Psoas muscle (tissue), 8 donors: ENCODE data around the gene SH3BGRL3. TPM values are rescaled to one million over a fixed set of nuclear protein-coding genes. Genes with fewer than 3 reads are reported as not detected.

Experiments
- ATAC-seq, 4 donors: fragments of 200-7000 bp; cut with Tn5 transposase; one replicate each; pipeline ENCODE4 v1.9.1; 2020; ENCODE audit warnings: moderate library complexity in 3 of 4, mild to moderate bottlenecking in 2 of 4
- DNase-seq, 2 donors: peaks; one replicate each; pipeline ENCODE4 v3.0.0-alpha.2; 2020
- H3K27ac ChIP-seq: fragments of 200-600 bp; one replicate; pipeline ENCODE4 v1.8.0; 2022
- H3K27me3 ChIP-seq, 3 donors: fragments of 200-600 bp in 1 of 3; one replicate each; pipeline versions ENCODE4 v1.6.1 to v1.8.0; 2013 to 2022; ENCODE audit warnings: low read length in 2 of 3, mild to moderate bottlenecking in 2 of 3, moderate library complexity in 1 of 3; ENCODE audit not compliant: insufficient read depth in 3 of 3
- H3K36me3 ChIP-seq, 2 donors: fragments of 200-600 bp in 1 of 2; one replicate each; pipeline versions ENCODE4 v1.6.1 to v1.8.0; 2013 to 2022; ENCODE audit warnings: low read depth in 1 of 2, mild to moderate bottlenecking in 1 of 2, moderate library complexity in 1 of 2; ENCODE audit not compliant: insufficient read depth in 1 of 2
- H3K4me1 ChIP-seq: fragments of 200-600 bp; one replicate; pipeline ENCODE4 v1.8.0; 2022
- H3K4me3 ChIP-seq: fragments of 200-600 bp; one replicate; pipeline ENCODE4 v1.8.0; 2022; ENCODE audit warnings: mild to moderate bottlenecking
- H3K9me3 ChIP-seq: fragments of 200-600 bp; one replicate; pipeline ENCODE4 v1.8.0; 2022
- WGBS, 3 donors: extraction: QIAGEN DNeasy Blood & Tissue Kit; methylation state at CpG; one replicate each; pipeline versions ENCODE4 v1.1.6 to v1.1.7; 2013; 5-methylcytosine and 5-hydroxymethylcytosine counted together
- intact Hi-C, 2 donors: fragments of 100-400 bp; cut with DNase I; formaldehyde crosslinking; loops; one replicate each; pipeline versions ENCODE4 v1.11.0 to v1.14.2; 2022
- polyA plus RNA-seq, 3 donors: library from polyadenylated mRNA; stranded (reverse); fragments of 200-250 nt; gene quantifications; one replicate each; pipeline ENCODE4 v1.2.3, GENCODE V29; 2013
- total RNA-seq, 4 donors: library from RNA; stranded (reverse); fragmentation: NEBNext Ultra II Directional in 2 of 4; extraction: Animal tissue kit (Norgen Biotek cat#: 25700) in 2 of 4; gene quantifications; one replicate each; pipeline versions ENCODE4 v1.2.1 to v1.2.4, GENCODE V29; 2021 to 2023
- TF ChIP-seq, protein P1 (sequence below): fragments of 200-600 bp; IDR thresholded peaks from one replicate; pipeline ENCODE4 v1.8.0; 2022; ENCODE audit warnings: antibody characterized with exemption
- donor health status: healthy with polysubstance abuse.
- donor health status: DM: no; HTN: no; CAD: no; lungs with moderate emphysema.
- donor health status: Bipolar disorder and iron deficiency.
- donor health status: healthy.
- donor health status: DM: yes; HTN: yes; CAD: no.
- donor health status: DM: no; HTN: no; CAD: no.
- donor health status: DM: no; HTN: no; CAD: no.
- donor health status: DM: yes; HTN: yes; CAD: no.

SH3BGRL3 gene
- total and polyA plus RNA-seq, 7 donors: 10.9 to 78.1 (median 22.2) TPM

DNA sequence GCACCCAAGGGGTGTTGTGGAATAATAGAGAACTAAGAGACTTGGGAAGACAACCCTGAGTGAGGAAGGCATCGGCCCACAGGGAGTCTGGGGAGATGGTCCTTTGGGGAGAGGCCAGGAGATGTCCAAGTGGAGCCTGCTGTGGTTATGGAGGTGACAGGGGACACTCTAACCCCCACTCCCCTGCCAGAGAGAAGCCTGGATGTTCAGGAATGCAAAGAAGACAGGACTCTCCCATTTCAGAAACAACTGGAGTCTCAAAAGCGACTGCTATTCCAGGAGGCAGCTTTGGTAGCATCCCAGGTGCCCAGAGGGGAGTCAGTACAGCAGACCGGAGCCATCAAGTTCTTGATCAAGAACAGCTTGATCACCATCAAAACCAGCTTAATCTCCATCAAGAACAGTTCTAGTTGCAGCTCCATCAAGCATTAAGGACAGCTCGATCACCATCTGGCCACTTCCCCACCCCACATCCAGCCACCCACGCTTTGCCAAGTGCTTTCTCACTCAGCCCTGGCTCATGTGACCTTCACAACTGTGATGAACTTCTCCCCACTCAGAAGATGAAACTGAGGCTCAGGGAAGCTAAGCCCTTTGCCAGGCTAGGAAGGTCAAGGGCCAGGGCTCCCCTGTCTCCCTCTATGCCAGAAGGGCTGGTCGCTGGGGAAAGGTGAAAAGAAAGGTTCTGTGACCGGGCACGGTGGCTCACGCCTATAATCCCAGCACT, 38.6 kb downstream of the SH3BGRL3 start:
- 69 to 81% (median 70%) methylated on average over 9 of the region's 9 CpGs for WGBS, 3 donors
- ATAC-seq (no peak), DNase-seq (no peak)
- H3K4me3 ChIP-seq: no peak overlapping the region
- no peaks in the 10 kb centered on the region for H3K36me3 ChIP-seq
- H3K4me1 ChIP-seq: peaks cover 4% of the 10 kb centered on the region
- peaks cover 0 to 3% (median 0%) of the 10 kb centered on the region in 3 donors for H3K27me3 ChIP-seq
- intact Hi-C loops: no loop called here
- TF ChIP-seq, protein P1, sequence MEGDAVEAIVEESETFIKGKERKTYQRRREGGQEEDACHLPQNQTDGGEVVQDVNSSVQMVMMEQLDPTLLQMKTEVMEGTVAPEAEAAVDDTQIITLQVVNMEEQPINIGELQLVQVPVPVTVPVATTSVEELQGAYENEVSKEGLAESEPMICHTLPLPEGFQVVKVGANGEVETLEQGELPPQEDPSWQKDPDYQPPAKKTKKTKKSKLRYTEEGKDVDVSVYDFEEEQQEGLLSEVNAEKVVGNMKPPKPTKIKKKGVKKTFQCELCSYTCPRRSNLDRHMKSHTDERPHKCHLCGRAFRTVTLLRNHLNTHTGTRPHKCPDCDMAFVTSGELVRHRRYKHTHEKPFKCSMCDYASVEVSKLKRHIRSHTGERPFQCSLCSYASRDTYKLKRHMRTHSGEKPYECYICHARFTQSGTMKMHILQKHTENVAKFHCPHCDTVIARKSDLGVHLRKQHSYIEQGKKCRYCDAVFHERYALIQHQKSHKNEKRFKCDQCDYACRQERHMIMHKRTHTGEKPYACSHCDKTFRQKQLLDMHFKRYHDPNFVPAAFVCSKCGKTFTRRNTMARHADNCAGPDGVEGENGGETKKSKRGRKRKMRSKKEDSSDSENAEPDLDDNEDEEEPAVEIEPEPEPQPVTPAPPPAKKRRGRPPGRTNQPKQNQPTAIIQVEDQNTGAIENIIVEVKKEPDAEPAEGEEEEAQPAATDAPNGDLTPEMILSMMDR: no peak
- H3K27ac ChIP-seq: no peak overlapping the region
- no peaks in the 10 kb centered on the region for H3K9me3 ChIP-seq

DNA sequence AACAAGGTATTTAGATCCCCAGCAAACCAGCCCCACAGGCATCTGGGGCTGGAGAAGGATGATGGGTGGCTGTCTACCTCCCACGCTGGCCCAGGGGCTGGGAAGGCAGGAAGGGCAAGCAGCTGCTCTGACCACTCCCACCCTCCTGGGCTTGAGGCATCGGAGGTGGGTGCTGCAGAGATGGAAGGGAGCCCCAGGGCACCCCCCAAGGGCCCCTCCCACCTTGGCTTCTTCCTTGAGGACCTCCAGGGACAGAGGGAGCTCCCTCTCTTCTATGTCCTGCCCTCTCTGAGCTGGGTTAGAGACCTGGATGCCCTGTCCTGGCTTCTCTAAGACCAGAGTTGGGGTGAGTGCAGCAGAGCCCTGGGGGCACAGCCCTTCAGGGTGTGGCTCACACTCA, 41.0 kb downstream of the SH3BGRL3 start:
- WGBS, 3 donors: 58 to 79% (median 68%) methylated on average over 2 of the region's 2 CpGs
- intact Hi-C loops: loop anchor here (1.0 to 10.0 kb wide), 5 partner anchors 34 to 216 kb away; partner anchors contain the start of genes C1orf232 (in 2 of the 2) and ZNF593 (in 2 of the 2)
- Histone ChIP-seq H3K9me3 (no peaks in the 10 kb centered on the region), H3K4me1 (peaks cover 4% of the 10 kb centered on the region), H3K36me3 (no peaks in the 10 kb centered on the region), H3K4me3 (no peak overlapping the region), H3K27me3 (peaks cover 0 to 3% (median 0%) of the 10 kb centered on the region in 3 donors), H3K27ac (no peak overlapping the region)
- DNase-seq (no peak), ATAC-seq (peak in 3 of 4 donors; percentile 20 to 24 (median 23))
- TF ChIP-seq, protein P1: no peak

DNA sequence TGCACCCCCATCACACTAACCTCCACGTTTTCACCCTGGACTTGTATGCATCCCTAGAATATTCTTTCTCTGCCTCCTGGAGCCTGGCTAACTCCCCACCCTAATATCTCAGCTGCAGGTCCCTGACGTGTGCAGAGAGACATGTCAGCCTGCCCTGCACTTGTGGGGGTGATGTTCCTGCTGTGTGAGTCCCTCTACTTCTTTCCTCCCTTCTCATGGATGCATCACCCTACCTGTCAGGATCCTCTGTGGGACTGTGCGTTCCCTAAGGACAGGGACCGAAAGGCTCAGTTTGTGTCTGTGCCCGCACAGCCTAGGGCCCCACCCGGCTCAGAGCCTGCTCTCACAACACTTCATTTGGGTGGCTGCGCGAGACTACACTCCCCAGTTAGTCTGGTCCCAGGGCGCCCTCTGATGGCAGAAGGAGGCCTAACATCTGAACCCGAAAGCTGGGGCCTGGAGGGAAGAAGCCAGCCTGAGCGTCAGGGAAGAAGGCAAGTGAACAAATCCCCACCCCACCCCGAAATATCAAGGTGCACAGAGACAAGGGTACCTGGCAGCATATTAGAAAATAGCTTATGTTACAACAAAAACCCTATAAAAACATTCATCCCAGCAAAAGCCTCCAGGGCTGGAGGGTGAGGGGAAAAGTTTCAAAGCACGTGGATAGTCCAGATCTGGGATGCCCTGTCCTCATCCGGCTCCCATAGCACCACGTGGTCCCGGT, 41.6 kb downstream of the SH3BGRL3 start:
- H3K4me3 ChIP-seq: no peak overlapping the region
- H3K9me3 ChIP-seq: no peaks in the 10 kb centered on the region
- WGBS, 3 donors: 13 to 18% (median 14%) methylated on average over 16 of the region's 16 CpGs
- ATAC-seq (peak; percentile 87 to 96 (median 96)), DNase-seq (peak; percentile 91 to 96)
- TF ChIP-seq, protein P1: peak; percentile 85
- peaks cover 4% of the 10 kb centered on the region for H3K4me1 ChIP-seq
- no peak overlapping the region for H3K27ac ChIP-seq
- H3K36me3 ChIP-seq: no peaks in the 10 kb centered on the region
- H3K27me3 ChIP-seq: peaks cover 0 to 3% (median 0%) of the 10 kb centered on the region in 3 donors
- intact Hi-C loops: loop anchor here (1.0 to 10.0 kb wide), 5 partner anchors 35 to 217 kb away; partner anchors contain the start of genes C1orf232 (in 2 of the 2) and ZNF593 (in 2 of the 2)

DNA sequence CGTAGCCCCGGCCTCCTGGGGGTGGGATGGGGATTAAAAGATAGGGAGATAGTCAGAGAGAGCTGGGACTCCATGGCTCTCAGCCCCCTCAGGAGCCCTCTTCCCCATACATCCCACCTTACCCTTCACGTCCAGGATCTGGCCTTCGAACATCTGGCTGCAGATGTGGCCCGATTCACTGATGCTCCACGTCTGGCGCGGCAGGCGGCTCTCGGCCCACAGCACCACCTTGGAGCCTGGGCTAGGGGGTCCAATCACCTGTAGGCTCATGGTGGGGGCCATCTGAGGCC, 42.1 kb downstream of the SH3BGRL3 start:
- DNase-seq (no peak), ATAC-seq (no peak)
- 69 to 80% (median 71%) methylated on average over 10 of the region's 10 CpGs for WGBS, 3 donors
- H3K36me3 ChIP-seq: no peaks in the 10 kb centered on the region
- intact Hi-C loops: loop anchor here (5.0 to 10.0 kb wide), 3 partner anchors 155 to 217 kb away; partner anchors contain the start of genes C1orf232 (in 2 of the 2) and ZNF593 (in 2 of the 2)
- H3K27ac ChIP-seq: no peak overlapping the region
- peaks cover 4% of the 10 kb centered on the region for H3K4me1 ChIP-seq
- peaks cover 0 to 3% (median 0%) of the 10 kb centered on the region in 3 donors for H3K27me3 ChIP-seq
- no peaks in the 10 kb centered on the region for H3K9me3 ChIP-seq
- no peak overlapping the region for H3K4me3 ChIP-seq
- TF ChIP-seq, protein P1: no peak
